ENCODE data around the gene GREM2. TPM values are rescaled to one million over a fixed set of nuclear protein-coding genes. Genes with fewer than 3 reads are reported as not detected.

Gene GREM2
- total RNA-seq, 1 experiment from 2014 or later = 0.17 TPM

- H3K4me1 Mint-ChIP-seq = peaks cover 9% of the 10 kb centered on the region; the same call in 1 of the 2 replicates
- H3K27ac Mint-ChIP-seq = no peak overlapping the region
- ATAC-seq (peak; percentile 64), DNase-seq (ENCODE audit: low spot score) (no peak)
- ChIA-PET CTCF (interaction anchor here (1.0 kb wide), 1 partner anchor 11 kb away, joined by 5 read pairs; no protein-coding TSS in a partner anchor), POLR2A (no interaction called here)
- H3K9me3 Mint-ChIP-seq = no peaks in the 10 kb centered on the region
- no peaks in the 10 kb centered on the region for H3K36me3 Mint-ChIP-seq
- no peaks in the 10 kb centered on the region for H3K27me3 Mint-ChIP-seq (ENCODE audit: low read depth)
- H3K4me3 Mint-ChIP-seq = no peak overlapping the region
- no peak for TF ChIP-seq CBFB (CRISPR knock-in tag; IDR thresholded peaks at IDR 0.05; ENCODE audit: low read depth)
- no peak for TF ChIP-seq HMGXB4 (CRISPR knock-in tag; IDR thresholded peaks at IDR 0.05)
- TF ChIP-seq TEAD4 (CRISPR knock-in tag; IDR thresholded peaks at IDR 0.05) = no peak
- TF ChIP-seq MXD4 (CRISPR knock-in tag; IDR thresholded peaks at IDR 0.05; ENCODE audit: borderline replicate concordance) = no peak
- no peak for TF ChIP-seq GTF2I (CRISPR knock-in tag; conservative IDR thresholded peaks at IDR 0.05)
- no peak for TF ChIP-seq ZNF121 (CRISPR knock-in tag; IDR thresholded peaks at IDR 0.05)
- no peak for TF ChIP-seq GRHL2 (CRISPR knock-in tag; IDR thresholded peaks at IDR 0.05; ENCODE audit: insufficient replicate concordance, severe bottlenecking)
- no peak for TF ChIP-seq IRF2 (CRISPR knock-in tag; IDR thresholded peaks at IDR 0.05; ENCODE audit: borderline replicate concordance, low read depth)
These were observed 14.7 kb downstream of the GREM2 start for GRCh38 chr1:240597153-240597745.

GRCh38 chr1:240595476-240595875 lies 16.5 kb downstream of the GREM2 start:
- TF ChIP-seq ELF4 (CRISPR knock-in tag; IDR thresholded peaks at IDR 0.05; ENCODE audit: low read depth) (no peak), SMAD4 (CRISPR knock-in tag; IDR thresholded peaks at IDR 0.05) (no peak), ZNF512 (CRISPR knock-in tag; IDR thresholded peaks at IDR 0.05; ENCODE audit: borderline replicate concordance) (no peak), GABPB1 (CRISPR knock-in tag; IDR thresholded peaks at IDR 0.05) (no peak), AR (CRISPR knock-in tag; IDR thresholded peaks at IDR 0.05) (no peak), RORB (CRISPR knock-in tag; IDR thresholded peaks at IDR 0.05) (no peak), KAT7 (CRISPR knock-in tag; IDR thresholded peaks at IDR 0.05; ENCODE audit: borderline replicate concordance) (no peak), ATF1 (CRISPR knock-in tag; IDR thresholded peaks at IDR 0.05) (no peak), ZNF423 (CRISPR knock-in tag; IDR thresholded peaks at IDR 0.05) (no peak), ZNF219 (CRISPR knock-in tag; IDR thresholded peaks at IDR 0.05; ENCODE audit: borderline replicate concordance) (no peak), ZNF121 (CRISPR knock-in tag; IDR thresholded peaks at IDR 0.05) (no peak), NR1H2 (CRISPR knock-in tag; IDR thresholded peaks at IDR 0.05) (no peak), CBFB (CRISPR knock-in tag; IDR thresholded peaks at IDR 0.05; ENCODE audit: low read depth) (no peak), ZMAT4 (CRISPR knock-in tag; IDR thresholded peaks at IDR 0.05) (no peak), E2F4 (CRISPR knock-in tag; IDR thresholded peaks at IDR 0.05; ENCODE audit: borderline replicate concordance, low read depth) (no peak), E2F5 (CRISPR knock-in tag; IDR thresholded peaks at IDR 0.05) (no peak)
- H3K27ac Mint-ChIP-seq = no peak overlapping the region
- H3K27me3 Mint-ChIP-seq (ENCODE audit: low read depth) = no peaks in the 10 kb centered on the region
- H3K4me1 Mint-ChIP-seq = peaks cover 9% of the 10 kb centered on the region; the same call in 1 of the 2 replicates
- no peak for DNase-seq (ENCODE audit: low spot score)
- no peaks in the 10 kb centered on the region for H3K36me3 Mint-ChIP-seq
- CTCF ChIA-PET = no interaction called here
- H3K4me3 Mint-ChIP-seq = no peak overlapping the region
- POLR2A ChIA-PET = no interaction called here
- no peaks in the 10 kb centered on the region for H3K9me3 Mint-ChIP-seq
- no peak for ATAC-seq

Data from WTC11 (cell line).